Breast epithelium (tissue), 3 donors: ENCODE results near the gene SNX6.

Experiments
- POLR2A ChIP-seq: fragments of 450-650 bp; IDR thresholded peaks from one replicate; pipeline ENCODE4 v1.6.1; 2016; ENCODE audit warnings: antibody characterized with exemption, mild to moderate bottlenecking, moderate library complexity
- POLR2AphosphoS5 ChIP-seq, 3 donors: sonication (generic); formaldehyde crosslinking; IDR thresholded peaks; one replicate each; pipeline ENCODE4 v1.6.1; 2017; ENCODE audit warnings: antibody characterized with exemption in 3 of 3
- TF ChIP-seq, protein P1 (sequence below), 3 donors: fragments of 450-650 bp; IDR thresholded peaks; one replicate each; pipeline ENCODE4 v1.5.1; 2016 to 2017; ENCODE audit warnings: antibody characterized with exemption in 3 of 3, mild to moderate bottlenecking in 3 of 3, moderate library complexity in 3 of 3

DNA sequence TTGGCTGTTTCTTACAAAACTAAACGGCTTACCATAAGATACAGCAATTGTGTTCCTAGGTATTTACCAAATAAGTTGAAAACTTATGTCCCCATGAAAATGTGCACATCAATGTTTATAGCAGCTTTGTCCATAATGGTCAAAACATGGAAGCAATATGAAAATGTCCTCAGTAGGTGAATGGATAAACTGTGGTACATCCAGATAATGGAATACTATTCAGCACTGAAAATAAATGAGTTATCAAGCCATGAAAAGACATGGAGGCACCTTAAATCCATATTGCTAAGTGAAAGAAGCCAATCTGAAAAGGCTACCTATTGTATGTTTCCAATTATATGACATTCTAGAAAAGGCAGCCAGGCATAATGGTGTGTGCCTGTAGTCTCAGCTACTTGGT is 43.8 kb upstream of the SNX6 start:
- TF ChIP-seq POLR2AphosphoS5 (IDR thresholded peaks at IDR 0.05) (no peak), POLR2A (no peak)
- TF ChIP-seq, protein P1, sequence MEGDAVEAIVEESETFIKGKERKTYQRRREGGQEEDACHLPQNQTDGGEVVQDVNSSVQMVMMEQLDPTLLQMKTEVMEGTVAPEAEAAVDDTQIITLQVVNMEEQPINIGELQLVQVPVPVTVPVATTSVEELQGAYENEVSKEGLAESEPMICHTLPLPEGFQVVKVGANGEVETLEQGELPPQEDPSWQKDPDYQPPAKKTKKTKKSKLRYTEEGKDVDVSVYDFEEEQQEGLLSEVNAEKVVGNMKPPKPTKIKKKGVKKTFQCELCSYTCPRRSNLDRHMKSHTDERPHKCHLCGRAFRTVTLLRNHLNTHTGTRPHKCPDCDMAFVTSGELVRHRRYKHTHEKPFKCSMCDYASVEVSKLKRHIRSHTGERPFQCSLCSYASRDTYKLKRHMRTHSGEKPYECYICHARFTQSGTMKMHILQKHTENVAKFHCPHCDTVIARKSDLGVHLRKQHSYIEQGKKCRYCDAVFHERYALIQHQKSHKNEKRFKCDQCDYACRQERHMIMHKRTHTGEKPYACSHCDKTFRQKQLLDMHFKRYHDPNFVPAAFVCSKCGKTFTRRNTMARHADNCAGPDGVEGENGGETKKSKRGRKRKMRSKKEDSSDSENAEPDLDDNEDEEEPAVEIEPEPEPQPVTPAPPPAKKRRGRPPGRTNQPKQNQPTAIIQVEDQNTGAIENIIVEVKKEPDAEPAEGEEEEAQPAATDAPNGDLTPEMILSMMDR (IDR thresholded peaks at IDR 0.05), result no peak
